ENCODE results near the gene SEMA3E. TPM values are rescaled to one million over a fixed set of nuclear protein-coding genes. Genes with fewer than 3 reads are reported as not detected.

SEMA3E gene
- total and polyA plus RNA-seq, 4 donors, result 1.0 to 23.5 (median 3.1) TPM

GRCh38 chr7:83321011-83321410, 327.9 kb downstream of the SEMA3E start:
- H3K27me3 ChIP-seq (ENCODE audit: control insufficient read depth in 3 of 3, insufficient read depth in 3 of 3, low read length in 2 of 3), result no peaks in the 10 kb centered on the region
- DNase-seq (no peak), ATAC-seq (ENCODE audit: insufficient read depth, low FRiP score) (no peak)
- TF ChIP-seq CTCF (IDR thresholded peaks at IDR 0.05; ENCODE audit: control extremely low read depth, extremely low read depth), result no peak
- 55 to 67% methylated on average over 1 of the region's 1 CpG for WGBS, 2 donors
- no peaks in the 10 kb centered on the region for H3K4me1 ChIP-seq (ENCODE audit: control insufficient read depth in 5 of 5, insufficient read depth in 5 of 5, low read length in 5 of 5)
- no peak overlapping the region for H3K9ac ChIP-seq (ENCODE audit: insufficient read depth in 1 of 2, low read length in 2 of 2)
- H3K9me3 ChIP-seq (ENCODE audit: control insufficient read depth in 4 of 4, insufficient read depth in 3 of 4, low read length in 3 of 4), result no peaks in the 10 kb centered on the region
- H3K4me3 ChIP-seq, result no peak overlapping the region
- H3K36me3 ChIP-seq (ENCODE audit: control insufficient read depth in 4 of 4, insufficient read depth in 4 of 4, low read length in 4 of 4), result no peaks in the 10 kb centered on the region
- H3K27ac ChIP-seq (ENCODE audit: low read depth in 1 of 2, low read length in 1 of 2), result no peak overlapping the region

GRCh38 chr7:83313931-83314330, 335.0 kb downstream of the SEMA3E start:
- 87 to 89% methylated on average over 1 of the region's 1 CpG for WGBS, 2 donors
- ATAC-seq (ENCODE audit: insufficient read depth, low FRiP score) (no peak), DNase-seq (no peak)
- H3K27me3 ChIP-seq (ENCODE audit: control insufficient read depth in 3 of 3, insufficient read depth in 3 of 3, low read length in 2 of 3), result no peaks in the 10 kb centered on the region
- no peak overlapping the region for H3K27ac ChIP-seq (ENCODE audit: low read depth in 1 of 2, low read length in 1 of 2)
- no peaks in the 10 kb centered on the region for H3K36me3 ChIP-seq (ENCODE audit: control insufficient read depth in 4 of 4, insufficient read depth in 4 of 4, low read length in 4 of 4)
- H3K9me3 ChIP-seq (ENCODE audit: control insufficient read depth in 4 of 4, insufficient read depth in 3 of 4, low read length in 3 of 4), result no peaks in the 10 kb centered on the region
- no peak for TF ChIP-seq CTCF (IDR thresholded peaks at IDR 0.05; ENCODE audit: control extremely low read depth, extremely low read depth)
- no peak overlapping the region for H3K9ac ChIP-seq (ENCODE audit: insufficient read depth in 1 of 2, low read length in 2 of 2)
- no peak overlapping the region for H3K4me3 ChIP-seq
- H3K4me1 ChIP-seq (ENCODE audit: control insufficient read depth in 5 of 5, insufficient read depth in 5 of 5, low read length in 5 of 5), result peaks cover 0 to 2% (median 0%) of the 10 kb centered on the region in 5 donors

Small RNAs within 50 kb of the gene (small RNA-seq; reads per million reads assigned to genes)
- gene AC079987.1 (ENCODE audit: low replicate concordance), result not detected

All from lung (tissue), 13 donors.